Tibial artery (tissue), 4 donors: ENCODE data around the gene CRACR2A.

Experiments used
- DNase-seq, 2 donors: peaks; one replicate each; pipeline ENCODE4 v3.0.0-alpha.2; 2019
- H3K27ac ChIP-seq, 2 donors: fragments of 200-600 bp; sonication (generic) in 1 of 2; 1 replicate in 1 of 2; 2 replicates in 1 of 2; pipeline ENCODE4 v1.5.1; 2018 to 2019; ENCODE audit warnings: mild to moderate bottlenecking in 1 of 2
- H3K27me3 ChIP-seq, 2 donors: fragments of 200-600 bp; sonication (generic) in 1 of 2; one replicate each; pipeline versions ENCODE4 v1.5.1 to v1.6.0; 2016 to 2019
- H3K36me3 ChIP-seq, 3 donors: fragments of 200-600 bp; sonication (generic) in 2 of 3; one replicate each; pipeline ENCODE4 v1.5.1; 2016 to 2019; ENCODE audit warnings: mild to moderate bottlenecking in 2 of 3
- H3K4me1 ChIP-seq, 4 donors: fragments of 200-600 bp; sonication (generic) in 2 of 4; 1 replicate in 3 of 4; 2 replicates in 1 of 4; pipeline ENCODE4 v1.5.1; 2016 to 2019
- H3K4me3 ChIP-seq, 2 donors: fragments of 200-600 bp; sonication (generic) in 1 of 2; 1 replicate in 1 of 2; 2 replicates in 1 of 2; pipeline ENCODE4 v1.5.1; 2018 to 2019; ENCODE audit warnings: mild to moderate bottlenecking in 2 of 2
- H3K9me3 ChIP-seq, 3 donors: fragments of 200-600 bp; sonication (generic) in 1 of 3; one replicate each; pipeline ENCODE4 v1.5.1; 2016 to 2019
- CTCF ChIP-seq, 2 experiments: fragments of 200-600 bp in 1 of 2; fragments of 450-650 bp in 1 of 2; IDR thresholded peaks; one replicate each; pipeline ENCODE4 v1.5.1; 2017 to 2019; ENCODE audit warnings: antibody characterized with exemption in 2 of 2, mild to moderate bottlenecking in 1 of 2, moderate library complexity in 1 of 2
- intact Hi-C: fragments of 100-400 bp; cut with DNase I; formaldehyde crosslinking; loops from one replicate; pipeline ENCODE4 v1.15.0; 2023; ENCODE audit warnings: low total_unique reads

CRACR2A gene

GRCh38 chr12:3680919-3681594 lies 71.9 kb downstream of the CRACR2A start:
- intact Hi-C loops, result no loop called here
- no peak overlapping the region for H3K4me3 ChIP-seq

GRCh38 chr12:3679831-3680230 lies 73.1 kb downstream of the CRACR2A start:
- intact Hi-C loops, result no loop called here
- Histone ChIP-seq H3K4me3 (no peak overlapping the region), H3K36me3 (peaks cover 0 to 13% (median 4%) of the 10 kb centered on the region in 3 donors), H3K27me3 (no peaks in the 10 kb centered on the region), H3K27ac (no peak overlapping the region), H3K4me1 (no peaks in the 10 kb centered on the region), H3K9me3 (no peaks in the 10 kb centered on the region)
- no peak for DNase-seq
- no peak for TF ChIP-seq CTCF (IDR thresholded peaks at IDR 0.05)

More at GRCh38 chr12:3680919-3681594, 71.9 kb downstream of the CRACR2A start:
- peaks cover 0 to 13% (median 4%) of the 10 kb centered on the region in 3 donors for H3K36me3 ChIP-seq
- no peak overlapping the region for H3K27ac ChIP-seq
- no peaks in the 10 kb centered on the region for H3K9me3 ChIP-seq
- no peak for TF ChIP-seq CTCF (IDR thresholded peaks at IDR 0.05)
- DNase-seq, result no peak
- H3K4me1 ChIP-seq, result no peaks in the 10 kb centered on the region
- no peaks in the 10 kb centered on the region for H3K27me3 ChIP-seq

GRCh38 chr12:3677609-3678008 lies 75.3 kb downstream of the CRACR2A start:
- no peak for TF ChIP-seq CTCF (IDR thresholded peaks at IDR 0.05)
- no peak for DNase-seq
- peaks cover 2 to 27% (median 4%) of the 10 kb centered on the region in 3 donors for H3K36me3 ChIP-seq
- no peaks in the 10 kb centered on the region for H3K27me3 ChIP-seq
- H3K9me3 ChIP-seq, result no peaks in the 10 kb centered on the region
- no peak overlapping the region for H3K27ac ChIP-seq
- no peaks in the 10 kb centered on the region for H3K4me1 ChIP-seq
- intact Hi-C loops, result no loop called here
- H3K4me3 ChIP-seq, result no peak overlapping the region

- no peaks in the 10 kb centered on the region for H3K9me3 ChIP-seq
- intact Hi-C loops, result no loop called here
- DNase-seq, result no peak
- no peak overlapping the region for H3K4me3 ChIP-seq
- H3K27me3 ChIP-seq, result no peaks in the 10 kb centered on the region
- TF ChIP-seq CTCF (IDR thresholded peaks at IDR 0.05), result no peak
- H3K4me1 ChIP-seq, result no peaks in the 10 kb centered on the region
- peaks cover 4 to 25% (median 4%) of the 10 kb centered on the region in 3 donors for H3K36me3 ChIP-seq
- H3K27ac ChIP-seq, result no peak overlapping the region
Measured at GRCh38 chr12:3673981-3674708, 78.8 kb downstream of the CRACR2A start.

GRCh38 chr12:3672113-3672509 lies 80.8 kb downstream of the CRACR2A start:
- no peaks in the 10 kb centered on the region for H3K4me1 ChIP-seq
- no peak overlapping the region for H3K27ac ChIP-seq
- no peaks in the 10 kb centered on the region for H3K27me3 ChIP-seq
- no peak overlapping the region for H3K4me3 ChIP-seq
- TF ChIP-seq CTCF (IDR thresholded peaks at IDR 0.05), result no peak
- H3K9me3 ChIP-seq, result no peaks in the 10 kb centered on the region
- no peak for DNase-seq
- H3K36me3 ChIP-seq, result peaks cover 0 to 21% (median 4%) of the 10 kb centered on the region in 3 donors
- intact Hi-C loops, result no loop called here
